RPMI8226 (cell line): ENCODE data around the gene MUC6.

ENCODE experiments used
- DNase-seq: peaks from one replicate; pipeline ENCODE4 v3.0.0-alpha.2; 2015

The MUC6 gene

DNA sequence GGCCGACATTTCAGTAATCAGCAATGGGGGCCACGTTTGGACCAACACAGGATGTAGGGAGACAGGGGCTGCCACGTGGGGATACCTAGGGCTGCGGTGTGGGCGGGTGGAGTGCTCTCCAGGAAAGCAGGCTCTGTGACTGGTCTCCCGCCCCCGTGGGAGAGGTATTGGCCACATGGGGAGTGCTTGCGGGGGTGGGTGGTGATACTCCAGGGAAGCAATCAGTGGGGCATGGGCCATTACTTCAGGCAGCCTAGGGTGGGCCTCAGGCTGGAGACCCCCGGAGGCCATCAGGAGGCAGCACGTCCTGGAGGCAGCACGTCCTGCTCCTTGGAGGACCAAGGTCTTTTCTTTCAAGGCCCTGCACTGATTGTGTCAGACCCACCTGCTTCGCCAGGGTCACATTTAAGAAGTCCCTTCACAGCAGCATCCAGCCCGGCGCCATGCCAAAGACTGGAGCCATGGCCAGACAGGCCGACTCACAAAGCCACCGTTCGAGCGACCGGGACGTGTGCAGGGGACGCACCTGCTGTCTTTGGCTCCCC lies 35.1 kb upstream of the MUC6 start:
- no peak for DNase-seq

GRCh38 chr11:1070594-1071462 lies 34.3 kb upstream of the MUC6 start:
- no peak for DNase-seq

GRCh38 chr11:1069740-1070139 lies 33.2 kb upstream of the MUC6 start:
- no peak for DNase-seq

- no peak for DNase-seq
Measured at GRCh38 chr11:1067812-1068496, 31.4 kb upstream of the MUC6 start.

DNA sequence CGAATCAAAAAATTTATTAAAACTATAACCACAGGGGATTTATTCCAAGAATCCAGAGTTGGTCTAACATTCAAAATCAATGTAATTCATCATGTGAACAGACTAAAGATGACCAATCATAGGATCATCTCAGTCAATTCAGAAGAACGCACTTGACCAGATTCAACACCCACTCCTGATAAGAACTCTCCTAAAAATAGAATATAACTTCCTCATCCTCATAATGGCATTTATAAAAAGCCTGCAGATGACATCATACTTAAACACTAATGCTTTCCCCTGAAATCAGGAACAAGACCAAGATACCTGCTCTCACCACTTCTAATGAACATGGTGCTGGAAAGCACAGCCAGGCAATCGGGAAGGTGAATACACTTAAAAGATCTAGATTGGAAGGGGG lies 27.6 kb upstream of the MUC6 start:
- DNase-seq = no peak

DNA sequence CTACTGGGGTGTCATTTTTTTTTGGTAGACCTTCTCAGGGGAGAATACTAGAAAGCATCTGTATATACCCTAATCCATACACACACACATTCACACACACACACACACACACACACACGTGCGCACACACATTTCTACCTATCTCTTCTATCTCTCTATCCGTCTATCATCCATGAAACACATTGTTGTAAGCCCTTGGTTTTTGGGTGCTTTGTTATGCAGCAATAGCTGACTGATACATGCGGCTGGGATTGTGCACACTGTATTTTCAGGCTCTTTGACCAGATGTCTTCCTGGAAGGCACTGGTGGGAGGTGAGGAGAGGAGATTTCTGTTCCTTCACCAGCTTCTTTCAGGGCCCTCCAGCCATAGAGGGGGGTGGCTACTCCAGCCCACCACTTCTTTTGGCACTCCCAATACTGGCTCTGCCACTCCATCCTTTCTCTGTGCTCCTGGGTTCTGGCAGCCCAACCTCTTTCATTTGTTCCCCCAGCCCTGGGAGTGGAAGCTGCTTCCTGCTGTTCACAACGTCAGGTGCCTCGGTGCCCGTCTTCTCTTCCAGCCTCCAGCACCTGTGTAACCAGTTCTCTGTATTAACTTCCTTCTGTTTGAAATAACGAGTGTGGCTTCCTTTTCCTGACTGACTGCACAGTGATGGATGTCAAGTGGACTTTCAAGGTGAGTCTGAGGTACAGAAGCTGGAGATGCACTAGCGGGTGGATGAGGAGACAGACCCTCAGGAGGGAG lies 25.7 kb upstream of the MUC6 start:
- no peak for DNase-seq

DNA sequence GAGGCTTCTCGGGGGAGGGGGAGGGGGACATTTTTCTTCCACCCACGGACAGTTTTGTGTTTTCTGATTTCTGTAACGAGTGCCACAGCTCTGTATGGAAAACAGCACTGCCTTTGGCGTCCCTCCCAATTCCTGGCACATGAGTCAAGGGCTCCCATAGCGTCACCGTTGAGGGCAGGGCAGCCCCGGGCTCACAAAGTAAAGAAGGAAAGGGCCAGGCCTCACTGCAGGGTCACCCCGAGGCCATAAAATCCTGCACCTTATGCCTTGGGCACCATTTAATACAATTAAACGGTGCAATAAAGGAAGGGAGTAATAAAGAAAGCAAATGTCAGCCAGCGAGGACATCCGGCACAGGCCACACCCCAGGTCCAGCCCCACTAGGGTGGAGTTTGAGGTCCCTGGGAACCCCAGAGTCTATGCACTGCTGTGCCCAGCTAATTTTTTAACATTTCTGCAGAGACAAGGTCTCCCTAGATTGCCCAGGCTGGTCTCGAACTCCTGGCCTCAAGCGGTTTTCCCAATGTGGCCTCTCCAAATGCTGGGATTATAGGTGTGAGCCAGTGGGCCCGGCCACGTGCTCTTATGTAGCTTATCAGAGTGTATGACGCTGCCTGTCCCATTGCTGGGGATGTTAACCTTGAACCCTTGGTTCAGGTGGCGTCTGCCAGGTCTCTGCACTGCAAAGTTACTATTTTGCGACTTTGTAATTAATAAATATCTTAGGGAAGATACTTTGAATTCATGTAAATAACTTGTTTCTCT lies 24.5 kb upstream of the MUC6 start:
- no peak for DNase-seq

GRCh38 chr11:1060410-1060809 lies 23.9 kb upstream of the MUC6 start:
- DNase-seq = no peak

- no peak for DNase-seq
Measured at GRCh38 chr11:1059759-1060158, 23.2 kb upstream of the MUC6 start.

- DNase-seq = no peak
Measured at GRCh38 chr11:1057806-1058205, 21.3 kb upstream of the MUC6 start.

DNA sequence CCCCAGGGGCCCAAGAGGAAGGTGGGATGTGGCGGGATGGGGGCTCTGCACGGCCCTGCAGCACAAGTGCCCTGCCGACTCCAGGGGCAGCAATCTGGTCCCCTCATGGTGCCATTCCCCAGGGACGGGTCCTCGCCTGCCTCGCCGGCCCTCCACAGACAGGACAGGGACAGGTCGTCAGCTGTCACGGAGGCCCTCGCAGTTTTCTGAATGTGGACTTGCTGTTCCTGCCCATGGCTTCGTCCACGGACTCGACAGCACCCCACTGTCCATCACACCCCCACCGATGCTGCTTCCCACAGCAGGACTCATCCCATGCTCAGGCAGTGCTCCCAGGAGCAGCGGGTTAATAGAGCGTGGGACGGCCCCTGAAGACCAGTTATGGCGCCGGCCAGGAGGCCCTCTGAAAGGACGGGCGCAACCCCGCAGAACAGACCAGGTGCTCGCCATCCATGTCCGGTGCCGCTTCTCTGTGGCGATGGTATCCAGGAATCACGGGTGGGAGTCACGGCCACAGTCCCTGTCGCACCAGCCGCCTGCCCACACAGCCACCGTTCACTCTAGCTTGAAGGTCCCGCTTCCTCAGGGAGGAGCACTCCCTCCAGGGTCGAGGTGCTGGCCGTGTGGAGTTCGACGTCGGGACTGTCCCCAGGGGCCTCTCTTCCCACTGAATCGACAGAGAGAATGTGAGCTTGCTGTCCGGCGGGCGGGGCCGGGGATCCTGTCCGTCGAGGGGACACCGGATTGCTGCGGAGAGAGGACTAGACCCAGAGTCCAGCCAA lies 19.7 kb upstream of the MUC6 start:
- DNase-seq = no peak

GRCh38 chr11:1055109-1055703 lies 18.7 kb upstream of the MUC6 start:
- DNase-seq = no peak

DNA sequence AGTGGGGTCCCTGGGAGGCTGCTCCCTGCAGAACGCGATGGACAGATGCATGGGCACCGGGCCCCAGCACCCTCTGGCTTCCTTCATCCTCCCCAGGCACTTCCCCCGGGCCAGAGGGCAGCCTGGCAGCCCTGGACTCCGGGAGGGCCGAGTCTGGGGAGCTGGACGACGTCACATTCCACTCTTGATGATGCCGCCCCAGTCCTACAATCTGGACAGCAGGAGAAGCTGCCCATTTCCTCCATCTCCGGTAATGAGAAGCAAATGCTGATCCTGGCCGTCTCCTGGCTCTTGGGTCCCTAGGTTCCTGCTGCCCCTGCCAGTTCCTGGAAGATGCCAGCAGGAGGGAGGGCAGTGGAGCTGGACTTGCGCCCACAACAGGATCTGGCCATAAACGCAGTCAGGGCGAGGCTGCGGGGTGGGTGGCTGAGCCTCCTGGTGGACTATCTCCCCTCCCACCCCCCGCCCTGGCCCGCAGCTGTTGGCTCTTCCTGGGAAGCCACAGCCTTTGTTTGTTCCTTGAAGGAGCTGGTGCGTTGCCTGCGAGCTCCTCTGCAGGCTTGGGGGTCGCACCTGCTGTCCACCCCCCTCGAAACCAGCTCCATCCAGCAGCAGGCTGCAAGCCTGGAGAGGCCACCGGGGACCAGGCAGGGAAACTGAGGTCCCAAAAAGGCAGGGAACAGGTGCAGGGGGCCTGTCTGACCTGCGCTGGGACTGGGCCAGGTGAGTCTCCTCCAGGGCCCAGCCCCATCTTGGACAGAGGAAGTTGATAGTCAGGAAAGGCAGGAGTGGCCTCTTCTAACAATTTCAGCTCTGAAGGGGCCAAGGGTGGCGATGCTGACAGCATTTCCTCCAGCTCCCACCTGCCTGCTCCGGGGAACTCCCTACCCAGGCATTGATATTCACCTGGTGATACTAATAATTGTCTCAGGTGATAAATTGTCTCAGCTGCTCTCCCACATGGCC lies 17.9 kb upstream of the MUC6 start:
- no peak for DNase-seq

DNA sequence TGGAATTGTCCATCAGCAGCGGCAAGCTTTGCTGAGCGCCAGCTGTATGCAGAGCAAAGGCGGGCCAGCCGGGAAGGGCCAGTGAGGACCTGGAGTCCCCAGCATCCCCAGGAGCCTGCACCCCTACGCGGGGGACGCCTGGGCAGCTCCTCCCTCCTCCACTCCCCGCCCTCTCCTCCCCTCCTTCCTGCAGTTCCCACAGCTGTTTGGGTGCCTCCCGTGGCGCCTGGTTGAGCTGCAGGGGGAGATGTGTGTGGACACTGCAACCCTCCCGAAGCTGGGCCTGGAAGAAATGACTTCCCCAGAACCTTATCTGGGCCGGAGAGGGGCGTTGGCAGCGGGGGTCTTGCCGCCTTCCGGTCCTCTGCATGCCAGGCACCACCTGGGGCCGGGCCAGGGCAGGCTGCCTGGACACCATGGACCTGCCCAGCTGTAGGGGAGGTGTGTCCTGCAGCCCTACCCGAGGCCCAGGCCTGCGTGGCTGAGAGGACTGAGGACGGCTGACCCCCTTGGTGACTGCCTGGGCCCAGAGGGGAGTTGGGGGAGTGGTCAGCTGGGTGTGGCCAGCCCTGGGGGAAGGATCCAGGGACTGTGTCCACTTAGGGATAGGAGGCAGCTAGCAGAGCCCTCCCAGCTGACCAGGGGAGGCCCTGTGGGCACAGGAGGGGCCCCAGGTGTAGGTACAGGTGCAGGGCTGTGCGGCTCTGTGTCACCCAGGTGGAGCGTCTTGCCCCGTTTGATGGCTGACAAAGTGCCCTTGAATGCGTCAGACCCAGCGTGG lies 16.8 kb upstream of the MUC6 start:
- peak; percentile 35 for DNase-seq

GRCh38 chr11:1052133-1053011 lies 15.9 kb upstream of the MUC6 start:
- no peak for DNase-seq

DNA sequence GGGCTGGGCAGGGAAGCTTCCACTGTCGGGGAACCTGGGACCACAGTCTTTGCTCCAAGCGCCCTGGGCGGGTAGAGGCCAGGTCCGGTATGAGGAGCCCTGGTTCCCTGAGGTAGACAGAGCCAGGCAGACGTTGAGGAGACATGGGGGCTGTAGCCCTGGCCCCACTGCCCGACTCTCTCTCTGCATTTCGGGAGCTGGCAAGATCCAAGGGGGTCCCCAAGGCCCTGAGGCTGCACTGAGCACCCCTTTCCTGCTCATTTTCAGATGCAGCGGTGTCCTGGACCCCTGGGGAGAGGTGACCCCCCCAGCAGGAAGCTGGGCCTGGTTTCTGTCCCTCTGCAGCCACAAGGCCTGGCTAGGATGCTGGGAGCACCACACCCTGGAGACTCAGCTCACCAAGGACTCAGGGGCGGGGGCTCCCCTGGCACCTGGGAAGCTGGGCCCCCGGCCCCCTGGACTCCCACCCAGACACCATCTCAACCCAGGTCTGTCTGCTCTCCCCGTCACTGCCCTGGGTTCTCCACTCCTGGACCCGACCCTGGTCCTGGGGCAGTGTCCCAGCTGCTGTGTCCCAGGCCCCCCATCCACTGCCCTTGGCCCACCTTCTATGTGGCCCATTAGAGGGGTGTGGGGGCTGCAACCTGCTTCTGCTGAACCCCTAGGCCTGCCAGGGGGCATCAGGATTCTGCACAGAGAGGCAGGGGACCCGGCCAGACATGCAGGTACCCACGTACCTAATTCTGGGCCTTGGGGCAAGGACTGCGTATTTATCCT lies 15.0 kb upstream of the MUC6 start:
- DNase-seq = no peak

- peak; percentile 84 for DNase-seq
Measured at GRCh38 chr11:1050581-1051355, 14.2 kb upstream of the MUC6 start.
